Renal cortex interstitium (tissue), 11 donors: ENCODE results near the gene F2RL1. TPM values are rescaled to one million over a fixed set of nuclear protein-coding genes. Genes with fewer than 3 reads are reported as not detected.

ENCODE experiments used
- DNase-seq, 11 donors: peaks; one replicate each; pipeline ENCODE4 v3.0.0-alpha.2; 2013; ENCODE audit warnings: low read depth in 9 of 11, low spot score in 4 of 11; ENCODE audit errors: extremely low read depth in 1 of 11
- polyA plus RNA-seq, 3 donors: library from polyadenylated mRNA; unstranded; fragments of 120-200 nt; gene quantifications; one replicate each; pipeline ENCODE4 v1.2.1, GENCODE V29; 2013; ENCODE audit not compliant: insufficient read length in 3 of 3

The F2RL1 gene
- polyA plus RNA-seq, 3 donors: 32.4 to 47.2 (median 41.8) TPM

- no peak for DNase-seq
Observed at GRCh38 chr5:76867038-76867437, 48.2 kb downstream of the F2RL1 start.

DNA sequence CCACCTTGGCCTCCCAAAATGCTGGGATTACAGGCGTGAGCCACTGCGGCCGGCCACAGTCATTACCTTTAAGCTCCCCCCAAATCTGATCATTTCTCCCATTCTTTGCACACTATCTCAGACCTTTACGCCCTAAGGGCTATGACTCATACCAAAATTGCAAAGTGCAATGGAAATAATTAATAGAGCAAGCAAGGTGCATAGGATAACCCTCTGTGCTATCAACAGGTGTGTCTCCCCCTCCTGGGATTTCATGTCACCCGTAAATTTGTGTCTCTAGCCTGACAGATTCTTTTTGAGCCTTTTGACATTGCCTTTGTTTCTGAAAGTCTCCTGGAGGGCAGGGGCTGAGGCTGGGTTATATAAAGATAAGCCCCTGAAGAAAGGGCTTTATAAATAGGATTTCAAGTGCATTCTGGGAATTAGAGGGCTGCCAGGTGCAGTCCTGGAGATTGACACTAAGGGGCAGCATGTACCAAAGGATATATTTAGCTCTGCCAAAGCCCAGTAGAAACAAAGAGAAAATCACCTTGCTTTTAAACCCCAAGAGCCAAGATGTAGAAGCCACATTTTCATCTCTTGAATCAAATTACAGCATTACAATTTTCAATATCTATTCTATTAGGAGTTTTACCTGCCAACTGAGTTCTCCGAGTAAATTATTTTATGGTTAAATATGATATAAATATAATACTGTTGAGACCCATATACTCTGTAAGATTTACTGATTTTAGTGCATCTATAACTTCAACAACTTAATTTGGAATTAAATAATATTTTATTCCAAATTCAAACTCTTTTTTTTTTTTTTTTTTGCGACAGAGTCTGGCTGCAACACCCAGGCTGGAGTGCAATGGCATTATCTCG is 49.2 kb downstream of the F2RL1 start:
- peak; percentile 26 to 67 (median 50) for DNase-seq

DNA sequence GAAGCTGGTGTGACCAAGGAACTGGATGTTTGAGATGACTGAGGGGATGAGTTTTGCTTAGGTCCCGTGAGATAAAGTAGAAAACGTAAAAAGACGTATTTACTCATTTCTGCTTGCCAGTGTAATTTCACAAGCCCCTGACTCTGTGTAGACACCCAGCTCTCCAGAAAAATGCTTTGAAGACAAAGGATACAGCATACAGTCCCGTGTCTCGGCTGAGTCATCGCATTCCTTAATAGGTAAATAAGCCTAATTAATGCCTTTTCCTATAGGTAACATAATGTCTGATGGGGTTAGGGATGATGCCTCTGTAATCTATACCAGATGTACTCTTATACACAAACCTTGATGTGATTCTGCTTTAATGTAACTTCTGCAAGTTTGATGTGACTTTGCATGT is 51.2 kb downstream of the F2RL1 start:
- DNase-seq: no peak

DNA sequence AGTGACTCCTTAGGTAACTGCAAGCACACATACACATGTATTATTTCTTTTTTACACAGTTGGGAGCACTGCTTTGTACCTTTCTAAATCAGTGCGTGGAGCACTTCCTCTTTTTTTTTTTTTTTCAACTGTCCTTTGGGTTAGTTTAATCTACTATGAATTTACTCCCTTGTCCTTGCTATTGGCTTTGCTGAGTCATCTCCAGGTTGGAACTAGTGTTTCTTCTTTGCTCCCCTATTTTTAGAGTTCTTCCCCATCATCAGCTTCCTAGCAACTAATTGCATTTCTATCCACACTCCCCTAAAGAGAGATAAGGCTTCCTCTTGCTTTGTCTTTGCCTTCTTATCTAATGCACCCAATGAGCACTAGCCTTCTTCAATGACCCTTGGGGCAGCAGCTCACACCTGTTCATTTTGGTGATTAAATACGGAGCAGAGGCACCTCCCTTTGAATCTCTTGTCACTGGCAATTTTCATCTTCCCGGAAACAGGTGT is 55.3 kb downstream of the F2RL1 start:
- DNase-seq: no peak

Other genes with a start within 250 kb of the F2RL1 start
- 1 to 10 TPM in 1 of 3 donors, under 1 TPM in 2; 0.65 to 1.2 (median 0.89) TPM for gene F2RL2, start 195.6 kb upstream of the F2RL1 start, polyA plus RNA-seq
- 10 to 100 TPM; 54.1 to 77.0 (median 61.4) TPM for gene F2R, start 102.9 kb upstream of the F2RL1 start, polyA plus RNA-seq
- gene S100Z, start 31.0 kb downstream of the F2RL1 start, polyA plus RNA-seq: under 1 TPM; 0.20 to 0.30 (median 0.22) TPM
- gene CRHBP, start 134.0 kb downstream of the F2RL1 start, polyA plus RNA-seq: 10 to 100 TPM; 19.9 to 26.6 (median 21.8) TPM
- 10 to 100 TPM; 29.1 to 34.4 (median 29.4) TPM for gene AGGF1, start 211.4 kb downstream of the F2RL1 start, polyA plus RNA-seq